Right ventricle myocardium inferior (tissue), 1 donor: ENCODE measurements around the gene MLLT1. TPM values are rescaled to one million over a fixed set of nuclear protein-coding genes. Genes with fewer than 3 reads are reported as not detected.
"Not testable (repeated sequence)": the region's sequence is repeated elsewhere in the genome, so short reads cannot be mapped to it uniquely, and the experiment has no call there.

Experiments used
- ATAC-seq: fragments of 200-7000 bp; cut with Tn5 transposase; one replicate; pipeline ENCODE4 v1.9.1; 2020; ENCODE audit warnings: mild to moderate bottlenecking, moderate library complexity
- DNase-seq: peaks from one replicate; pipeline ENCODE4 v3.0.0; 2021; ENCODE audit errors: missing footprints
- intact Hi-C: fragments of 100-400 bp; cut with DNase I; formaldehyde crosslinking; loops from one replicate; pipeline ENCODE4 v1.11.0; 2022
- long read RNA-seq: library from polyadenylated mRNA; unstranded; transcript quantifications from one replicate; pipeline ENCODE4 v2.0.0, GENCODE V29; 2021
- total RNA-seq: library from RNA; stranded (reverse); fragmentation: NEBNext Ultra II Directional; extraction: Animal tissue kit (Norgen Biotek cat#: 25700); gene quantifications from one replicate; pipeline ENCODE4 v1.2.1, GENCODE V29; 2021
- donor health status: DM: no; HTN: yes; CAD: no; lungs with severe emphysema.

MLLT1 gene
- 40.1 TPM for total RNA-seq
- long read RNA-seq, full-length matches to known transcripts, result 1 of 52 reads
- long read RNA-seq, partial matches to known transcripts, result 24 of 52 reads
- long read RNA-seq, other reads (novel, unspliced or antisense), result 27 of 52 reads

GRCh38 chr19:6279931-6280591, at the start of gene MLLT1:
Gene MLLT1 (minus strand): TSS chr19:6279975. CDS start chr19:6279784, 191 bp downstream.
- DNase-seq (peak; percentile 98), ATAC-seq (peak; percentile 98)
- intact Hi-C loops, result loop anchor here (1.0 kb wide), 1 partner anchor 62 kb away; no protein-coding TSS in a partner anchor

GRCh38 chr19:6326815-6327214, 47.0 kb upstream of the MLLT1 start:
- ATAC-seq, result no peak
- intact Hi-C loops, result no loop called here
- no peak for DNase-seq

GRCh38 chr19:6325614-6326013, 45.8 kb upstream of the MLLT1 start:
- intact Hi-C loops, result no loop called here
- DNase-seq (no peak), ATAC-seq (no peak)

- no peak for ATAC-seq
- intact Hi-C loops, result no loop called here
- DNase-seq, result no peak
Observed at GRCh38 chr19:6324757-6325156, 45.0 kb upstream of the MLLT1 start.

GRCh38 chr19:6322284-6322683, 42.5 kb upstream of the MLLT1 start:
- intact Hi-C loops, result no loop called here
- DNase-seq (no peak), ATAC-seq (no peak)

- ATAC-seq, result no peak
- DNase-seq, result no peak
- intact Hi-C loops, result no loop called here
Observed at GRCh38 chr19:6319376-6319775, 39.6 kb upstream of the MLLT1 start.

- DNase-seq, result no peak
- intact Hi-C loops, result no loop called here
- ATAC-seq, result no peak
Observed at GRCh38 chr19:6318772-6319171, 39.0 kb upstream of the MLLT1 start.

GRCh38 chr19:6315646-6316045, 35.9 kb upstream of the MLLT1 start:
- ATAC-seq, DNase-seq, intact Hi-C loops: not testable (repeated sequence)

- ATAC-seq (no peak), DNase-seq (no peak)
- intact Hi-C loops, result no loop called here
Observed at GRCh38 chr19:6313398-6313969, 33.7 kb upstream of the MLLT1 start.

- no peak for DNase-seq
Observed at GRCh38 chr19:6312018-6312417, 32.2 kb upstream of the MLLT1 start.

GRCh38 chr19:6298413-6298812, 18.6 kb upstream of the MLLT1 start:
- intact Hi-C loops, result no loop called here
- ATAC-seq, result no peak
- no peak for DNase-seq

More at GRCh38 chr19:6312018-6312417, 32.2 kb upstream of the MLLT1 start:
- ATAC-seq, result no peak
- intact Hi-C loops, result no loop called here

GRCh38 chr19:6297202-6297601, 17.4 kb upstream of the MLLT1 start:
- DNase-seq, result no peak
- intact Hi-C loops, result no loop called here
- no peak for ATAC-seq

- DNase-seq (no peak), ATAC-seq (no peak)
- intact Hi-C loops, result no loop called here
Observed at GRCh38 chr19:6292006-6292405, 12.2 kb upstream of the MLLT1 start.

- no peak for ATAC-seq
- intact Hi-C loops, result no loop called here
- no peak for DNase-seq
Observed at GRCh38 chr19:6288737-6289136, 9.0 kb upstream of the MLLT1 start.

- no peak for DNase-seq
- intact Hi-C loops, result no loop called here
- no peak for ATAC-seq
Observed at GRCh38 chr19:6287269-6287885, 7.6 kb upstream of the MLLT1 start.

GRCh38 chr19:6286676-6287075, 6.9 kb upstream of the MLLT1 start:
- intact Hi-C loops, result no loop called here
- no peak for DNase-seq
- no peak for ATAC-seq

GRCh38 chr19:6282393-6282792, 2.6 kb upstream of the MLLT1 start:
- intact Hi-C loops, ATAC-seq, DNase-seq: not testable (repeated sequence)

GRCh38 chr19:6279620-6279930, 200 bp downstream of the MLLT1 start:
- intact Hi-C loops, result no loop called here
- DNase-seq (no peak), ATAC-seq (no peak)

- intact Hi-C loops, result no loop called here
- no peak for ATAC-seq
- DNase-seq, result no peak
Observed at GRCh38 chr19:6278740-6279619, 795 bp downstream of the MLLT1 start.
